ENCODE measurements around the gene TSC22D1. TPM values are rescaled to one million over a fixed set of nuclear protein-coding genes. Genes with fewer than 3 reads are reported as not detected.
"Not testable (repeated sequence)": the region's sequence is repeated elsewhere in the genome, so short reads cannot be mapped to it uniquely, and the experiment has no call there.

The TSC22D1 gene
- total RNA-seq, 1 experiment from 2014 or later = 44.7 TPM

- Histone ChIP-seq H3K4me3 (ENCODE audit: insufficient read depth, low read depth, low read length) (no peak overlapping the region), H3K36me3 (replicated peaks; ENCODE audit: control insufficient read depth, insufficient read depth, low read length) (no peaks in the 10 kb centered on the region), H3K27me3 (ENCODE audit: control insufficient read depth, insufficient read depth, low read length) (no peaks in the 10 kb centered on the region)
- DNase-seq = no peak
Measured at GRCh38 chr13:44464471-44464870, 111.7 kb downstream of the TSC22D1 start.

- H3K36me3 ChIP-seq (replicated peaks; ENCODE audit: control insufficient read depth, insufficient read depth, low read length) = no peaks in the 10 kb centered on the region
- no peak overlapping the region for H3K4me3 ChIP-seq (ENCODE audit: insufficient read depth, low read depth, low read length)
- DNase-seq = no peak
- H3K27me3 ChIP-seq (ENCODE audit: control insufficient read depth, insufficient read depth, low read length) = no peaks in the 10 kb centered on the region
Measured at GRCh38 chr13:44463759-44464158, 112.4 kb downstream of the TSC22D1 start.

GRCh38 chr13:44459674-44460073 is 116.5 kb downstream of the TSC22D1 start:
- DNase-seq = no peak
- Histone ChIP-seq H3K36me3 (replicated peaks; ENCODE audit: control insufficient read depth, insufficient read depth, low read length) (no peaks in the 10 kb centered on the region), H3K27me3 (ENCODE audit: control insufficient read depth, insufficient read depth, low read length) (no peaks in the 10 kb centered on the region), H3K4me3 (ENCODE audit: insufficient read depth, low read depth, low read length) (no peak overlapping the region)

- Histone ChIP-seq H3K4me3 (ENCODE audit: insufficient read depth, low read depth, low read length) (no peak overlapping the region), H3K27me3 (ENCODE audit: control insufficient read depth, insufficient read depth, low read length) (no peaks in the 10 kb centered on the region), H3K36me3 (replicated peaks; ENCODE audit: control insufficient read depth, insufficient read depth, low read length) (no peaks in the 10 kb centered on the region)
- no peak for DNase-seq
Measured at GRCh38 chr13:44458313-44458975, 117.7 kb downstream of the TSC22D1 start.

GRCh38 chr13:44456212-44456611 is 119.9 kb downstream of the TSC22D1 start:
- not testable (repeated sequence) for H3K36me3 ChIP-seq (replicated peaks; ENCODE audit: control insufficient read depth, insufficient read depth, low read length); H3K27me3 ChIP-seq (ENCODE audit: control insufficient read depth, insufficient read depth, low read length); H3K4me3 ChIP-seq (ENCODE audit: insufficient read depth, low read depth, low read length); DNase-seq

GRCh38 chr13:44455769-44456168 is 120.4 kb downstream of the TSC22D1 start:
- DNase-seq = no peak
- H3K4me3 ChIP-seq (ENCODE audit: insufficient read depth, low read depth, low read length) = no peak overlapping the region
- no peaks in the 10 kb centered on the region for H3K36me3 ChIP-seq (replicated peaks; ENCODE audit: control insufficient read depth, insufficient read depth, low read length)
- H3K27me3 ChIP-seq (ENCODE audit: control insufficient read depth, insufficient read depth, low read length) = no peaks in the 10 kb centered on the region

- Histone ChIP-seq H3K27me3 (ENCODE audit: control insufficient read depth, insufficient read depth, low read length) (no peaks in the 10 kb centered on the region), H3K4me3 (ENCODE audit: insufficient read depth, low read depth, low read length) (no peak overlapping the region), H3K36me3 (replicated peaks; ENCODE audit: control insufficient read depth, insufficient read depth, low read length) (no peaks in the 10 kb centered on the region; the same call in 1 of the 2 replicates)
- no peak for DNase-seq
Measured at GRCh38 chr13:44453881-44454280, 122.2 kb downstream of the TSC22D1 start.

GRCh38 chr13:44453069-44453468 is 123.1 kb downstream of the TSC22D1 start:
- no peak for DNase-seq
- Histone ChIP-seq H3K36me3 (replicated peaks; ENCODE audit: control insufficient read depth, insufficient read depth, low read length) (no peaks in the 10 kb centered on the region; the same call in 1 of the 2 replicates), H3K4me3 (ENCODE audit: insufficient read depth, low read depth, low read length) (no peak overlapping the region), H3K27me3 (ENCODE audit: control insufficient read depth, insufficient read depth, low read length) (no peaks in the 10 kb centered on the region)

GRCh38 chr13:44452418-44452817 is 123.7 kb downstream of the TSC22D1 start:
- Histone ChIP-seq H3K27me3 (ENCODE audit: control insufficient read depth, insufficient read depth, low read length) (no peaks in the 10 kb centered on the region), H3K4me3 (ENCODE audit: insufficient read depth, low read depth, low read length) (no peak overlapping the region), H3K36me3 (replicated peaks; ENCODE audit: control insufficient read depth, insufficient read depth, low read length) (no peaks in the 10 kb centered on the region; the same call in 1 of the 2 replicates)
- no peak for DNase-seq

- no peaks in the 10 kb centered on the region; the same call in 1 of the 2 replicates for H3K36me3 ChIP-seq (replicated peaks; ENCODE audit: control insufficient read depth, insufficient read depth, low read length)
- no peak overlapping the region for H3K4me3 ChIP-seq (ENCODE audit: insufficient read depth, low read depth, low read length)
- no peak for DNase-seq
- no peaks in the 10 kb centered on the region for H3K27me3 ChIP-seq (ENCODE audit: control insufficient read depth, insufficient read depth, low read length)
Measured at GRCh38 chr13:44451651-44452050, 124.5 kb downstream of the TSC22D1 start.

- no peak for DNase-seq
- no peaks in the 10 kb centered on the region; the same call in 1 of the 2 replicates for H3K36me3 ChIP-seq (replicated peaks; ENCODE audit: control insufficient read depth, insufficient read depth, low read length)
- H3K4me3 ChIP-seq (ENCODE audit: insufficient read depth, low read depth, low read length) = no peak overlapping the region
- H3K27me3 ChIP-seq (ENCODE audit: control insufficient read depth, insufficient read depth, low read length) = no peaks in the 10 kb centered on the region
Measured at GRCh38 chr13:44451126-44451525, 125.0 kb downstream of the TSC22D1 start.

GRCh38 chr13:44449999-44450821 is 125.9 kb downstream of the TSC22D1 start:
- H3K4me3 ChIP-seq (ENCODE audit: insufficient read depth, low read depth, low read length) = no peak overlapping the region
- H3K36me3 ChIP-seq (replicated peaks; ENCODE audit: control insufficient read depth, insufficient read depth, low read length) = no peaks in the 10 kb centered on the region; the same call in 1 of the 2 replicates
- H3K27me3 ChIP-seq (ENCODE audit: control insufficient read depth, insufficient read depth, low read length) = no peaks in the 10 kb centered on the region
- DNase-seq = no peak

GRCh38 chr13:44448875-44449274 is 127.3 kb downstream of the TSC22D1 start:
- no peak for DNase-seq
- H3K36me3 ChIP-seq (replicated peaks; ENCODE audit: control insufficient read depth, insufficient read depth, low read length) = no peaks in the 10 kb centered on the region; the same call in 1 of the 2 replicates
- H3K4me3 ChIP-seq (ENCODE audit: insufficient read depth, low read depth, low read length) = no peak overlapping the region
- H3K27me3 ChIP-seq (ENCODE audit: control insufficient read depth, insufficient read depth, low read length) = no peaks in the 10 kb centered on the region

GRCh38 chr13:44448373-44448772 is 127.8 kb downstream of the TSC22D1 start:
- DNase-seq = no peak
- Histone ChIP-seq H3K36me3 (replicated peaks; ENCODE audit: control insufficient read depth, insufficient read depth, low read length) (no peaks in the 10 kb centered on the region; the same call in 1 of the 2 replicates), H3K27me3 (ENCODE audit: control insufficient read depth, insufficient read depth, low read length) (no peaks in the 10 kb centered on the region), H3K4me3 (ENCODE audit: insufficient read depth, low read depth, low read length) (no peak overlapping the region)

- no peaks in the 10 kb centered on the region for H3K27me3 ChIP-seq (ENCODE audit: control insufficient read depth, insufficient read depth, low read length)
- no peak for DNase-seq
- H3K36me3 ChIP-seq (replicated peaks; ENCODE audit: control insufficient read depth, insufficient read depth, low read length) = no peaks in the 10 kb centered on the region; the same call in 1 of the 2 replicates
- H3K4me3 ChIP-seq (ENCODE audit: insufficient read depth, low read depth, low read length) = no peak overlapping the region
Measured at GRCh38 chr13:44447783-44448321, 128.3 kb downstream of the TSC22D1 start.

Measured in H7 (cell line).